Fibroblast of lung (primary cell): Measurements from ENCODE around the gene LGALS7B. TPM values are rescaled to one million over a fixed set of nuclear protein-coding genes. Genes with fewer than 3 reads are reported as not detected.

ENCODE experiments used
- DNase-seq, 2 donors: peaks; one replicate each; pipeline versions ENCODE4 v3.0.0 to v3.0.0-alpha.2; 2010; ENCODE audit warnings: low read depth in 2 of 2
- H2AFZ ChIP-seq: 2 replicates; pipeline ENCODE4 v1.5.1; 2012; ENCODE audit warnings: low read length, control low read depth, inconsistent platforms
- H3K27ac ChIP-seq: 2 replicates; pipeline ENCODE4 v1.5.1; 2011; ENCODE audit warnings: low read length, control low read depth; ENCODE audit not compliant: insufficient read depth
- H3K27me3 ChIP-seq: 2 replicates; pipeline ENCODE4 v1.5.1; 2011; ENCODE audit warnings: mild to moderate bottlenecking, low read length; ENCODE audit not compliant: control insufficient read depth, insufficient read depth
- H3K36me3 ChIP-seq: 2 replicates; pipeline ENCODE4 v1.5.1; 2011; ENCODE audit warnings: low read length; ENCODE audit not compliant: control insufficient read depth, insufficient read depth
- H3K4me1 ChIP-seq: 2 replicates; pipeline ENCODE4 v1.5.1; 2011; ENCODE audit warnings: low read length; ENCODE audit not compliant: control insufficient read depth, insufficient read depth; ENCODE audit errors: extremely low read depth
- H3K4me2 ChIP-seq: 2 replicates; pipeline ENCODE4 v1.5.1; 2011; ENCODE audit warnings: low read length, control low read depth; ENCODE audit not compliant: insufficient read depth; ENCODE audit errors: extremely low read depth
- H3K4me3 ChIP-seq, 4 experiments: fragments of 200-600 bp in 1 of 4; sonication (generic) in 1 of 4; replicated peaks in 1 of 4; 2 replicates each; pipeline ENCODE4 v1.5.1; 2011 to 2016; ENCODE audit warnings: low read length in 4 of 4, low read depth in 3 of 4, mild to moderate bottlenecking in 3 of 4, control low read depth in 2 of 4, inconsistent platforms in 1 of 4, mixed read lengths in 1 of 4; ENCODE audit not compliant: insufficient read depth in 1 of 4; ENCODE audit errors: control extremely low read depth in 1 of 4
- H3K79me2 ChIP-seq: 2 replicates; pipeline ENCODE4 v1.5.1; 2012; ENCODE audit warnings: mild to moderate bottlenecking, low read length, inconsistent platforms; ENCODE audit not compliant: control insufficient read depth, insufficient read depth
- H3K9ac ChIP-seq: 2 replicates; pipeline ENCODE4 v1.5.1; 2011; ENCODE audit warnings: mild to moderate bottlenecking, low read length, control low read depth; ENCODE audit not compliant: insufficient read depth
- H3K9me3 ChIP-seq: 2 replicates; pipeline ENCODE4 v1.5.1; 2012; ENCODE audit warnings: low read depth, low read length; ENCODE audit not compliant: control insufficient read depth, insufficient read depth
- H4K20me1 ChIP-seq: 2 replicates; pipeline ENCODE4 v1.5.1; 2011; ENCODE audit warnings: low read length; ENCODE audit not compliant: control insufficient read depth, insufficient read depth; ENCODE audit errors: extremely low read depth
- EZH2 ChIP-seq: IDR thresholded peaks from 2 replicates; pipeline ENCODE4 v1.5.1; 2012; ENCODE audit warnings: low read length, control low read depth, mild to moderate bottlenecking; ENCODE audit errors: missing control alignments
- polyA plus RNA-seq, 2 donors: library from polyadenylated mRNA; depleted of rRNA in 1 of 2; stranded (reverse) in 1 of 2; unstranded in 1 of 2; fragments of >200 nt; gene quantifications; 2 replicates each; pipeline ENCODE4 v1.2.1, GENCODE V29; 2011 to 2012; ENCODE audit warnings: missing spikeins in 1 of 2
- total RNA-seq: library from RNA; depleted of rRNA; stranded (reverse); fragments of >200 nt; gene quantifications from 2 replicates; pipeline ENCODE4 v1.2.1, GENCODE V29; 2014
- TF ChIP-seq, protein P1 (sequence below), 2 donors: IDR thresholded peaks in 1 of 2; conservative IDR thresholded peaks in 1 of 2; 1 replicate in 1 of 2; 2 replicates in 1 of 2; pipeline ENCODE4 v1.5.1; 2011 to 2012; ENCODE audit warnings: low read length in 2 of 2, control low read depth in 1 of 2, inconsistent platforms in 1 of 2, low read depth in 1 of 2, mild to moderate bottlenecking in 1 of 2

LGALS7B gene
- total and polyA plus RNA-seq, 2 donors (not counting 1 experiment from before 2014, with no cell fraction given), result 0.28 TPM; not detected in 1

DNA sequence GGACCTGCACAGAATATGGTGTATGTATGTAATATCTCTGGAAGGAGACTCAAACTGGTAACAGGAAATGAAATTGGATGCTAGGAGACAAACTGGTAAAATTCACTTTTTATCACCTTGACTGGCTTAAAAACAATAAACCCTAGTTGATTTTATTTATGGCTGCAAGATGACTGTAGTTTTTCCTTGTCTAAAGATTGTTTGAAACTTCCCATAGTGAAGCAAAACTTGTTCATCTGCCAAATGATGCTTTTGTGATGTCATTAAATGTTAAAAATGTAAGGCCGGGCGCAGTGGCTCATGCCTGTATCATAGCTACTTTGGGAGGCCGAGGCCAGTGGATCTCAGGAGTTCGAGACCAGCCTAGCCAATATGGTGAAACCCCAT is 45.1 kb downstream of the LGALS7B start:
- Histone ChIP-seq H3K27ac (no peak overlapping the region), H4K20me1 (no peaks in the 10 kb centered on the region), H2AFZ (no peak overlapping the region), H3K4me1 (peaks cover 31% of the 10 kb centered on the region), H3K79me2 (no peaks in the 10 kb centered on the region), H3K27me3 (no peaks in the 10 kb centered on the region), H3K9ac (no peak overlapping the region), H3K4me3 (no peak overlapping the region), H3K36me3 (peaks cover 22% of the 10 kb centered on the region), H3K9me3 (no peaks in the 10 kb centered on the region), H3K4me2 (no peak overlapping the region)
- no peak for DNase-seq
- TF ChIP-seq, protein P1, sequence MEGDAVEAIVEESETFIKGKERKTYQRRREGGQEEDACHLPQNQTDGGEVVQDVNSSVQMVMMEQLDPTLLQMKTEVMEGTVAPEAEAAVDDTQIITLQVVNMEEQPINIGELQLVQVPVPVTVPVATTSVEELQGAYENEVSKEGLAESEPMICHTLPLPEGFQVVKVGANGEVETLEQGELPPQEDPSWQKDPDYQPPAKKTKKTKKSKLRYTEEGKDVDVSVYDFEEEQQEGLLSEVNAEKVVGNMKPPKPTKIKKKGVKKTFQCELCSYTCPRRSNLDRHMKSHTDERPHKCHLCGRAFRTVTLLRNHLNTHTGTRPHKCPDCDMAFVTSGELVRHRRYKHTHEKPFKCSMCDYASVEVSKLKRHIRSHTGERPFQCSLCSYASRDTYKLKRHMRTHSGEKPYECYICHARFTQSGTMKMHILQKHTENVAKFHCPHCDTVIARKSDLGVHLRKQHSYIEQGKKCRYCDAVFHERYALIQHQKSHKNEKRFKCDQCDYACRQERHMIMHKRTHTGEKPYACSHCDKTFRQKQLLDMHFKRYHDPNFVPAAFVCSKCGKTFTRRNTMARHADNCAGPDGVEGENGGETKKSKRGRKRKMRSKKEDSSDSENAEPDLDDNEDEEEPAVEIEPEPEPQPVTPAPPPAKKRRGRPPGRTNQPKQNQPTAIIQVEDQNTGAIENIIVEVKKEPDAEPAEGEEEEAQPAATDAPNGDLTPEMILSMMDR (conservative IDR thresholded peaks at IDR 0.05 in 1 of 2, IDR thresholded peaks at IDR 0.05 in 1 of 2; ENCODE audit: low read depth in 1 of 2, low read length in 2 of 2), result no peak
- TF ChIP-seq EZH2, result no peak

DNA sequence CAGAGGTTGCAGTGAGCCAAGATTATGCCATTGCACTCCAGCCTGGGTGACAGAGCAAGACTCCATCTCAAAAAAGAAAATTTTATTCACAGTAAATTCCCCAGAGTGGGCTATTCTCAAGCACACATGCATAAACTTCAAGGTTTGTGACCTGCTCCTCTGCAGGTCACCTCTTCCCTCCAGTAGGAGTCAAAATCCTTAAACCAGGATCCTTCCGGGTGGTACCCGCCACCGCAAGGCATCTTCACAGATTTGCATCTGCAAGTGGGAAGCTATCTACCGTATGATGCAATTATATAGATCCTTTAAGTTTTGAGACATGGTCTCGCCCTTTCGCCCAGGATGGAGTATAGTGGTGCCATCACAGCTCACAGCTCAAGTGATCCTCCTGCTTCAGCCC is 45.6 kb downstream of the LGALS7B start:
- H3K27ac ChIP-seq, result no peak overlapping the region

DNA sequence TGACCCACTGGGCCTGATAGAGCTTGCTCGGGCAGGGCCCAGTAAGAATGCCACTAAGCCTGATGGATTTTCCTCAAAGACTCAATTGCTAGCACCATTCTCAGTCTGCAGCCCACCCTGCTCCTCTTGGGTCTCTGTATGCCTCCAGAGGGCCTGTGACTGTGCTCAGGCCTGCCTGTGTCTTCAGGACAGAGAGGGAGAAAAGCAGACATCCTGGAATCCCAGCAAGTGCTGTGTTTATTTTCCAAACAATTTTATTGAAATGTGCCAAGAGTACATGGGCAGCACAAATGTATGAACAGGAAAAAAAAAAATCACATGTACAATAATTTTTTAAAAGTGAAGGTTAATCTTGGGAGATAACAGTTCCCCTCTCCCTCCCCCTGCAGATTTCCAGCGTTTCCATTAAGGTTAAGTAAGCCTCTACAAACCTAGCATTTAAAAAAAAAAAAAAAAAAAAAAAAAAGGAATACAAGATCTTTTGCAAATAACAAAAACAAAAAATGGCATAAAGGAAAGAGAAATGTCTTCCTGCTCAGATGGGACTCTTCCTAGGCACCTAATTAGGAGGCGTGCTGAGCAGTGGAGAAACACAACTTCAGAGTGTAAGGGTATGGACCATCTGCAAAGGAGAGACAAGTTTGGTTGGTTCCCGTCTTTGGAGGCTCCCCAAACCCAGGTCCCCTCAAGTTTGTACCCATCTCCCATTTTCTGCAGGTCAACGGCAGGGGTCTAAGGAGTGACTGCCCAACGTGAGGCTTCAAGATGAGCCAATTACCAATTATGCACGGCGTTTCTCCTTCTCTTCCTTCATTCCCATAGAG is 47.4 kb downstream of the LGALS7B start:
- H4K20me1 ChIP-seq, result no peaks in the 10 kb centered on the region
- no peak overlapping the region for H3K4me2 ChIP-seq
- H3K9me3 ChIP-seq, result no peaks in the 10 kb centered on the region
- no peaks in the 10 kb centered on the region for H3K27me3 ChIP-seq
- no peak overlapping the region for H3K9ac ChIP-seq
- TF ChIP-seq, protein P1 (conservative IDR thresholded peaks at IDR 0.05 in 1 of 2, IDR thresholded peaks at IDR 0.05 in 1 of 2; ENCODE audit: low read depth in 1 of 2, low read length in 2 of 2), result no peak
- no peak for TF ChIP-seq EZH2
- no peak for DNase-seq
- peaks cover 15% of the 10 kb centered on the region for H3K4me1 ChIP-seq
- H3K36me3 ChIP-seq, result peaks cover 36% of the 10 kb centered on the region
- H3K27ac ChIP-seq, result peak overlapping the region; percentile 7
- H3K79me2 ChIP-seq, result peaks cover 11% of the 10 kb centered on the region
- H2AFZ ChIP-seq, result no peak overlapping the region
- H3K4me3 ChIP-seq, result no peak overlapping the region

More for the DNA sequence above, 45.6 kb downstream of the LGALS7B start:
- DNase-seq, result no peak
- Histone ChIP-seq H3K4me3 (no peak overlapping the region), H3K9ac (no peak overlapping the region), H3K9me3 (no peaks in the 10 kb centered on the region), H4K20me1 (no peaks in the 10 kb centered on the region), H3K4me2 (no peak overlapping the region), H3K4me1 (peaks cover 31% of the 10 kb centered on the region), H3K27me3 (no peaks in the 10 kb centered on the region), H2AFZ (no peak overlapping the region), H3K79me2 (peaks cover 3% of the 10 kb centered on the region), H3K36me3 (peaks cover 25% of the 10 kb centered on the region)
- TF ChIP-seq, protein P1 (conservative IDR thresholded peaks at IDR 0.05 in 1 of 2, IDR thresholded peaks at IDR 0.05 in 1 of 2; ENCODE audit: low read depth in 1 of 2, low read length in 2 of 2), result no peak
- TF ChIP-seq EZH2, result no peak
